Brain pericyte (primary cell): ENCODE measurements around the gene AUTS2.
"Not testable (repeated sequence)": the region's sequence is repeated elsewhere in the genome, so short reads cannot be mapped to it uniquely, and the experiment has no call there.

ENCODE experiments used
- DNase-seq: peaks from one replicate; pipeline ENCODE4 v3.0.0-alpha.2; 2012; ENCODE audit warnings: low read depth, low spot score

Gene AUTS2

GRCh38 chr7:70237831-70238575, 639.7 kb downstream of the AUTS2 start:
- no peak for DNase-seq

- DNase-seq: no peak
Observed at GRCh38 chr7:70239918-70240317, 641.6 kb downstream of the AUTS2 start.

- no peak for DNase-seq
Observed at GRCh38 chr7:70240873-70241272, 642.6 kb downstream of the AUTS2 start.

- no peak for DNase-seq
Observed at GRCh38 chr7:70241536-70242175, 643.4 kb downstream of the AUTS2 start.

GRCh38 chr7:70242826-70243225, 644.6 kb downstream of the AUTS2 start:
- no peak for DNase-seq

GRCh38 chr7:70243443-70243842, 645.2 kb downstream of the AUTS2 start:
- no peak for DNase-seq

GRCh38 chr7:70257921-70258320, 659.6 kb downstream of the AUTS2 start:
- DNase-seq: no peak

- no peak for DNase-seq
Observed at GRCh38 chr7:70259502-70259901, 661.2 kb downstream of the AUTS2 start.

GRCh38 chr7:70263471-70264255, 665.4 kb downstream of the AUTS2 start:
- DNase-seq: no peak

GRCh38 chr7:70266186-70266585, 667.9 kb downstream of the AUTS2 start:
- DNase-seq: no peak

- no peak for DNase-seq
Observed at GRCh38 chr7:70267381-70268120, 669.3 kb downstream of the AUTS2 start.

GRCh38 chr7:70268179-70268578, 669.9 kb downstream of the AUTS2 start:
- DNase-seq: no peak

GRCh38 chr7:70270149-70270548, 671.9 kb downstream of the AUTS2 start:
- no peak for DNase-seq

GRCh38 chr7:70271617-70272081, 673.4 kb downstream of the AUTS2 start:
- DNase-seq: no peak

- not testable (repeated sequence) for DNase-seq
Observed at GRCh38 chr7:70275570-70275969, 677.3 kb downstream of the AUTS2 start.

GRCh38 chr7:70285187-70285586, 686.9 kb downstream of the AUTS2 start:
- DNase-seq: no peak

- DNase-seq: no peak
Observed at GRCh38 chr7:70285854-70286253, 687.6 kb downstream of the AUTS2 start.

GRCh38 chr7:70288781-70289456, 690.6 kb downstream of the AUTS2 start:
- no peak for DNase-seq

GRCh38 chr7:70292716-70293115, 694.4 kb downstream of the AUTS2 start:
- DNase-seq: no peak

GRCh38 chr7:70294211-70294911, 696.1 kb downstream of the AUTS2 start:
- DNase-seq: no peak
